Skin of body (tissue), 2 donors: ENCODE results near the gene AMACR. TPM values are rescaled to one million over a fixed set of nuclear protein-coding genes. Genes with fewer than 3 reads are reported as not detected.
"Not testable (repeated sequence)": the region's sequence is repeated elsewhere in the genome, so short reads cannot be mapped to it uniquely, and the experiment has no call there.

Experiments
- DNase-seq: peaks from one replicate; lab custom pipeline; 2025; lab: John Stamatoyannopoulos, UW
- total RNA-seq: library from RNA; depleted of rRNA; stranded (reverse); fragments of >200 nt; gene quantifications from one replicate; pipeline ENCODE4 v1.2.3, GENCODE V29; 2014

AMACR gene
- total RNA-seq, 1 donor from 2014 or later = 5.6 TPM

- DNase-seq = peak; percentile 40
Observed at GRCh38 chr5:33969572-33970452, 38.0 kb downstream of the AMACR start.

DNA sequence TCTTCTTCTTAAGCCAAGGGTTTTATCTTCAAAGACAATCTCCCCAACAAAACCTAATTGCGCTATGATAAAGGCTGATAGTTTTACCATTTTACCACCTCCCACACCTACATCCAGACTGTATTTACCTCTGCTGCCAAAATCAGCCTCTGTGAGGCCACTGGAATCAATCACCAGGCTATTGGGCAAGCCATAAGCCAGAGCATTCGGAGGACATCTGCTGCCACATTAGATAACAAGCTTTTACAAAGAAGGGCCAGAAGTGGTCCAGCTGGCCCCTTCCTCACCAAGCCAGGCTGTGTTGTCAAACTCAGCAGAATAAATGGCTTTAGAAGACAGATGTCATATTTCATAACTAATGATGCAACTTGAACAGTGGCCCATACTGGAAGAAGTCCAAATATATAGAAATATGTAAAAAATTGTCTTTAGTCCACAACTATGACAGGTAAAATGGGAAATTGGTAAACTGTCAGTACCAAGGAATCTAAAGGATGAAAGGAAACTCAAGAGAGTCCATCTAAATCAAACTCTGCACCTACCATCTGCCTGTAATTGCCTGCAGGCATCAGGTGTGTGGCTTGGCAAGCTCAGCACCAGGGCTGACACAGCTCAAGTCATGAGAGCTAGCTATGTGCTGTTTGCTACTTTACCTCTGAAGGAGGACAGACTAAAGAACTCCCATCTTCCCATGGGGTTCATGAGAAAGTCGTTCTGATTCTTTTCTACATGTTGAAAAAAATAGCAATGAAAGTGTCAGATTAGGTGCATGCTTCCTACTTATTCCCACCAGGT lies 39.4 kb downstream of the AMACR start:
- no peak for DNase-seq

GRCh38 chr5:33966805-33967204 lies 41.0 kb downstream of the AMACR start:
- DNase-seq = no peak

DNA sequence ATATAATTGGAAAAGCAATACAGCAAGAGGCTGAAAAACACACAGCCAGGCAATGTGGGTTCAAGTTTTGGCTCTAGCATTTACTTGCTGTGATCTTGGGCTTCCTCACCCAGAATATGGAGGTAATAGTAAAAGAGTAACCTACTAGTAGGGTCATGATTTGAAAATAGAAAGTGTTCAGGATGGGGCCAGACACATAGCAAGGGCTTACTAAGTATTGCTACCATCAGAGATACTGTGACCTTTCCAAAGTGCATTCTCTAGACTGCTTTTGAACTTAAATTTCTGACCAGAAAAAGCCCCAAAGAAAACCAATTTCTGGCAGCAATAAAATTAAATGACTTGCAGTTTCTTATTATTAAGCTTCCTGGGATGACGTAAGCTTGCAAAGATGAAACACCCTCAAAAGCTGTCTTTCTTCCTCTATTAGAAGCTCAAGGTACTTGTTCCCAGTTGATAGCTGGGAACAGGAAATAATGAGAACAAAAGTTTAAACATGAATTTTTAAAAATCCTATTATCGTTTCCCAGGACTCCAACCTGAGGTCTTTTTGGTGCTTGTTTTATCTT lies 43.6 kb downstream of the AMACR start:
- no peak for DNase-seq

- DNase-seq = no peak
Observed at GRCh38 chr5:33958176-33958575, 49.7 kb downstream of the AMACR start.

DNA sequence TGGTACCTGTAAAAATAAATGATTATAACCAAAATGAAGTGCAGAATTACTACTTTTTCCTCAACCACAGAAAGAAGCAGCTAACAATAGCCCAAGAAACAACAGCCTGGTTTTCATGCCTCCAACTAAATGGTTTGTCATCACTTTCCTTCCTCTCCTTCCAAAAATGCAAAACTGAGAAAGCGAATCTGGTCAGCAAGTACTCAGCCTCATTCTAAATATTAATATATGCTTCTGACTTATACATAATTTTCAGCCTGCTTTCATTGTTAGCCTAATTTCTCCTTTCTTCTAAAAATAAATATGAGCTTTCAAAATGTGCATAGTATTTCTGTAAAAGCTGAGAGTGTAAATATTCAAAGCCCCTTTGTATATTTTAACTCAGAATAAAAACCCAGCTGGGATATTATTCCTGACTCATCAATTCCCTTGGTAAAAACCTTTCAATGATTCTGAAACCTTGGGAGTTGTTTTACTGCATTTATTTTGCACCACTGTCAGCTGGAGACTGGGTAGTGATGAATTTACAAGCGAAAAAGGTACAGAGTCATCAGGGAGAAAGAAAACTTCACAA lies 50.2 kb downstream of the AMACR start:
- no peak for DNase-seq

- DNase-seq = not testable (repeated sequence)
Observed at GRCh38 chr5:33952175-33952574, 55.7 kb downstream of the AMACR start.

GRCh38 chr5:33944543-33945132 lies 63.2 kb downstream of the AMACR start:
- no peak for DNase-seq

- no peak for DNase-seq
Observed at GRCh38 chr5:33941090-33941489, 66.8 kb downstream of the AMACR start.

- DNase-seq = no peak
Observed at GRCh38 chr5:33939556-33940262, 68.1 kb downstream of the AMACR start.

DNA sequence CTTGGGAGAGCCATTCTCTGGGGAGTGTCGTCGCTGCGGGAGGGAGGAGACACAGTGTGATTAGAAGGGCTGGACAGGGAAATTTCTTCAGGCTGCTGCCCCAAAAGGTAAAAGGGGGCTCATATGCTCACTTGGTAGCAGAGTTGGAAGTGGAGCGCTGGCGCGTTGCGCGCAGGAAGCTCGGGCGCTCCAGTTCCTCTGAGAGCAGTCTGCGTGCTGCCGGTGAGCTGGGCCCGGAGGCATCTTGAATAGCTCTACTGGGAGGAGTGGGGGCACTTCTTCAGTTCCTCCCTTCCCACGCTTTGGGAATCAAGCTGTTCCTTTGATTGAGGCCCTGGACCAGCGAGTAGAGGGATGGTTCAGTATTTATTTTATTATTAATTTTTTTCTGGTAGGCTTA lies 69.0 kb downstream of the AMACR start:
- DNase-seq = no peak

GRCh38 chr5:33938507-33938796 lies 69.4 kb downstream of the AMACR start:
- DNase-seq = no peak

DNA sequence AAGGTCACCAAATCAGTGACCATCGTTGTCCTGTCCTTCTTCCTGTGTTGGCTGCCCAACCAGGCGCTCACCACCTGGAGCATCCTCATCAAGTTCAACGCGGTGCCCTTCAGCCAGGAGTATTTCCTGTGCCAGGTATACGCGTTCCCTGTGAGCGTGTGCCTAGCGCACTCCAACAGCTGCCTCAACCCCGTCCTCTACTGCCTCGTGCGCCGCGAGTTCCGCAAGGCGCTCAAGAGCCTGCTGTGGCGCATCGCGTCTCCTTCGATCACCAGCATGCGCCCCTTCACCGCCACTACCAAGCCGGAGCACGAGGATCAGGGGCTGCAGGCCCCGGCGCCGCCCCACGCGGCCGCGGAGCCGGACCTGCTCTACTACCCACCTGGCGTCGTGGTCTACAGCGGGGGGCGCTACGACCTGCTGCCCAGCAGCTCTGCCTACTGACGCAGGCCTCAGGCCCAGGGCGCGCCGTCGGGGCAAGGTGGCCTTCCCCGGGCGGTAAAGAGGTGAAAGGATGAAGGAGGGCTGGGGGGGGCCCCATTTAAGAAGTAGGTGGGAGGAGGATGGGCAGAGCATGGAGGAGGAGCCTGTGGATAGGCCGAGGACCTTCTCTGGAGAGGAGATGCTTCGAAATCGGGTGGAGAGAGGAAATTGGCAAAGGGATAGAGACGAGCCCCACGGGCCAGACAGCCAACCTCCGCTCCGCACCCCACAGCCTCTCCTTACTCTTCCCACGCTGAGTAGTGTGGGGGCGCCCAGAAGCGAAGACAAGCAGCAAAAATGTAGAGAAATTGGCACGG lies 69.9 kb downstream of the AMACR start:
- DNase-seq = no peak

- DNase-seq = no peak
Observed at GRCh38 chr5:33937017-33937706, 70.7 kb downstream of the AMACR start.

- no peak for DNase-seq
Observed at GRCh38 chr5:33936381-33937016, 71.4 kb downstream of the AMACR start, which contains the start of gene RXFP3. RXFP3 (plus strand) TSS chr5:33936386; CDS start chr5:33936741, 355 bp downstream.
